Body of pancreas (tissue), 4 donors: ENCODE measurements around the gene RGS17.

Experiments used
- POLR2A ChIP-seq, 3 donors: fragments of 450-650 bp; IDR thresholded peaks; one replicate each; pipeline ENCODE4 v1.6.1; 2016; ENCODE audit warnings: antibody characterized with exemption in 3 of 3, mild to moderate bottlenecking in 2 of 3
- TF ChIP-seq, protein P1 (sequence below), 7 experiments: fragments of 450-650 bp in 4 of 7; fragments of 200-600 bp in 3 of 7; sonication (generic) in 3 of 7; IDR thresholded peaks; one replicate each; pipeline ENCODE4 v1.5.1; 2016 to 2019; ENCODE audit warnings: antibody characterized with exemption in 7 of 7

DNA sequence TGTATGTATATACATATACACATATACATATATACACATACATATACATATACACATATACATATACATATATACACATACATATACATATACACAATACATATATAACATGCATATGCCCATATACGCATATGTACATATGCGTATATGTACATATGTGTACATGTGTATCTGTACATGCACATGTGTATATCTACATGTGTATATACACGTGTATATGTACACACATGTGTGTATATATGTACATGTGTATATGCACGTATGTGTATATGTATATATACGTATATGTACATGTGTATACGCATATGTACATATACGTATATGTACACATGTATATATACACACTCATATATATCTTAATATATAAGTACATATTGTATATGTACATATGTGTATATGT lies 60.3 kb downstream of the RGS17 start:
- TF ChIP-seq, protein P1, sequence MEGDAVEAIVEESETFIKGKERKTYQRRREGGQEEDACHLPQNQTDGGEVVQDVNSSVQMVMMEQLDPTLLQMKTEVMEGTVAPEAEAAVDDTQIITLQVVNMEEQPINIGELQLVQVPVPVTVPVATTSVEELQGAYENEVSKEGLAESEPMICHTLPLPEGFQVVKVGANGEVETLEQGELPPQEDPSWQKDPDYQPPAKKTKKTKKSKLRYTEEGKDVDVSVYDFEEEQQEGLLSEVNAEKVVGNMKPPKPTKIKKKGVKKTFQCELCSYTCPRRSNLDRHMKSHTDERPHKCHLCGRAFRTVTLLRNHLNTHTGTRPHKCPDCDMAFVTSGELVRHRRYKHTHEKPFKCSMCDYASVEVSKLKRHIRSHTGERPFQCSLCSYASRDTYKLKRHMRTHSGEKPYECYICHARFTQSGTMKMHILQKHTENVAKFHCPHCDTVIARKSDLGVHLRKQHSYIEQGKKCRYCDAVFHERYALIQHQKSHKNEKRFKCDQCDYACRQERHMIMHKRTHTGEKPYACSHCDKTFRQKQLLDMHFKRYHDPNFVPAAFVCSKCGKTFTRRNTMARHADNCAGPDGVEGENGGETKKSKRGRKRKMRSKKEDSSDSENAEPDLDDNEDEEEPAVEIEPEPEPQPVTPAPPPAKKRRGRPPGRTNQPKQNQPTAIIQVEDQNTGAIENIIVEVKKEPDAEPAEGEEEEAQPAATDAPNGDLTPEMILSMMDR (IDR thresholded peaks at IDR 0.05), result no peak
- no peak for TF ChIP-seq POLR2A (IDR thresholded peaks at IDR 0.05)
